HG03460 (cell line): ENCODE measurements around the gene VN1R5.

Experiments used
- ATAC-seq: cut with Tn5 transposase; IDR thresholded peaks from one replicate; pipeline ENCODE4 v1.9.1; 2021; ENCODE audit not compliant: unreplicated experiment

Gene VN1R5

DNA sequence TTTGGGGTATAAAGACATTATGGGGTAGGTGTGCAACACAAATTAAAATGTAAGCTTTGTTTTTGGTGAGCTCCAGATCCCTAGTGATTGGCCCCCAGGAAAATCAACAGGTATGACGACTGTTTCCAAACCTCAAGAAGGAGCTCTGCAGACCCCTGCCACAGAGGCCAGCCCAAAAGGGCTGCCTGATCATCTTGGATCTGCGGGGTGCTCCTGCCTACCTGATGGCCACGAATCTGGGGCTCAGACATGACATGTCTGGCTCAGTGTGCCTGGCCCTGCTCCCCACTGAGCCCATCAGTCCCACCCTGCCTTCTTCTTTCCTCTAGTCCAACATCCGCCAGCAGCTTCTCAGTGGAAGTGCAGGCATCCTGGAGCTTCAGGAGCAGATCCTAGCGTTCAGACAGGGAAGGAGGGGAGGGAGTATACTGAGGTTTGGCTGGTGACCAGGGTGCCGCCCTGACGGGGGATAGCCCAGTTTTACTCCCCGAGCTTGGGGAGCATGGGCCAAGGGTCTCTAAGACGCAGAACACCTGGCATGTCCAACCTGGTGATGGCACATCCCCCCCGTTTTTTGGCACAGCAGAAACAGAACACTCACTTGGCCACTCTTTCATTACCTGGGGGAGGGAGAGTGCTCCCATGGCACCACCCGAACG lies 44.0 kb downstream of the VN1R5 start:
- no peak for ATAC-seq

- no peak for ATAC-seq
These were observed 44.8 kb downstream of the VN1R5 start for GRCh38 chr1:247300491-247301175.

GRCh38 chr1:247301176-247301540 lies 45.3 kb downstream of the VN1R5 start:
- ATAC-seq, result no peak

DNA sequence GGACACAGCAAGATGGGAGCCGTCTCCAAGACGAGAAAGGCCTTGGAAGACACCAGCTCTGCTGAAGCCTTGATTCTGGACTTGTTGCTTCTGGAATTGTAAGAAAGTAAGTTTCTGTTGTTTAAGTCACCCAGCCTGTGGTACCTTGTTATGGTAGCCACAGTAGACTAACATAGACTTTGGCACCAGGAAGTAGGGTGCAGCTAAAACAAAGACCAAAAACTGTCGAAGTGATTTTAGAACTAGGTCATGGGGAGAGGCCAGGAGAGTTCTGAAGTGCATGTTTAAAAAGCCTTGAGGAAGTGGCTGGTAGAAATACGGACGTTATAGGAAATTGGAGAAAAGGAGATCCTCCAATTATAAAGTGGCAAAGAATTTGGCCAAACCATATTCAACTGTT lies 47.3 kb downstream of the VN1R5 start:
- ATAC-seq, result no peak

- ATAC-seq, result no peak
These were observed 48.2 kb downstream of the VN1R5 start for GRCh38 chr1:247304031-247304430.
